Gastrocnemius medialis (tissue), 4 donors: ENCODE measurements around the gene NRG3.

Experiments
- POLR2A ChIP-seq, 2 donors: fragments of 450-650 bp; IDR thresholded peaks; one replicate each; pipeline ENCODE4 v1.6.1; 2017; ENCODE audit warnings: antibody characterized with exemption in 2 of 2, mild to moderate bottlenecking in 2 of 2, moderate library complexity in 2 of 2
- TF ChIP-seq, protein P1 (sequence below), 5 experiments: fragments of 450-650 bp in 3 of 5; fragments of 200-600 bp in 2 of 5; sonication (generic) in 2 of 5; IDR thresholded peaks in 4 of 5; conservative IDR thresholded peaks in 1 of 5; 1 replicate in 4 of 5; 2 replicates in 1 of 5; pipeline ENCODE4 v1.5.1; 2016 to 2019; ENCODE audit warnings: antibody characterized with exemption in 5 of 5, mild to moderate bottlenecking in 3 of 5, moderate library complexity in 3 of 5

GRCh38 chr10:82796510-82796909, 921.5 kb downstream of the NRG3 start:
- TF ChIP-seq, protein P1, sequence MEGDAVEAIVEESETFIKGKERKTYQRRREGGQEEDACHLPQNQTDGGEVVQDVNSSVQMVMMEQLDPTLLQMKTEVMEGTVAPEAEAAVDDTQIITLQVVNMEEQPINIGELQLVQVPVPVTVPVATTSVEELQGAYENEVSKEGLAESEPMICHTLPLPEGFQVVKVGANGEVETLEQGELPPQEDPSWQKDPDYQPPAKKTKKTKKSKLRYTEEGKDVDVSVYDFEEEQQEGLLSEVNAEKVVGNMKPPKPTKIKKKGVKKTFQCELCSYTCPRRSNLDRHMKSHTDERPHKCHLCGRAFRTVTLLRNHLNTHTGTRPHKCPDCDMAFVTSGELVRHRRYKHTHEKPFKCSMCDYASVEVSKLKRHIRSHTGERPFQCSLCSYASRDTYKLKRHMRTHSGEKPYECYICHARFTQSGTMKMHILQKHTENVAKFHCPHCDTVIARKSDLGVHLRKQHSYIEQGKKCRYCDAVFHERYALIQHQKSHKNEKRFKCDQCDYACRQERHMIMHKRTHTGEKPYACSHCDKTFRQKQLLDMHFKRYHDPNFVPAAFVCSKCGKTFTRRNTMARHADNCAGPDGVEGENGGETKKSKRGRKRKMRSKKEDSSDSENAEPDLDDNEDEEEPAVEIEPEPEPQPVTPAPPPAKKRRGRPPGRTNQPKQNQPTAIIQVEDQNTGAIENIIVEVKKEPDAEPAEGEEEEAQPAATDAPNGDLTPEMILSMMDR (IDR thresholded peaks at IDR 0.05 in 4 of 5, conservative IDR thresholded peaks at IDR 0.05 in 1 of 5), result no peak
- TF ChIP-seq POLR2A (IDR thresholded peaks at IDR 0.05), result no peak
